Skin epidermis (tissue), 12 donors: ENCODE data around the gene GAS6.

Experiments used
- H3K27ac ChIP-seq, 21 experiments: fragments of 200-600 bp; sonication (generic) in 11 of 21; one replicate each; pipeline ENCODE4 v1.5.0; 2020; ENCODE audit warnings: mild to moderate bottlenecking in 3 of 21, inconsistent platforms in 2 of 21, moderate library complexity in 2 of 21
- H3K4me3 ChIP-seq, 7 experiments: fragments of 200-600 bp; sonication (generic) in 2 of 7; one replicate each; pipeline ENCODE4 v1.5.0; 2020; ENCODE audit warnings: inconsistent platforms in 2 of 7, mild to moderate bottlenecking in 2 of 7, moderate library complexity in 1 of 7

Gene GAS6

DNA sequence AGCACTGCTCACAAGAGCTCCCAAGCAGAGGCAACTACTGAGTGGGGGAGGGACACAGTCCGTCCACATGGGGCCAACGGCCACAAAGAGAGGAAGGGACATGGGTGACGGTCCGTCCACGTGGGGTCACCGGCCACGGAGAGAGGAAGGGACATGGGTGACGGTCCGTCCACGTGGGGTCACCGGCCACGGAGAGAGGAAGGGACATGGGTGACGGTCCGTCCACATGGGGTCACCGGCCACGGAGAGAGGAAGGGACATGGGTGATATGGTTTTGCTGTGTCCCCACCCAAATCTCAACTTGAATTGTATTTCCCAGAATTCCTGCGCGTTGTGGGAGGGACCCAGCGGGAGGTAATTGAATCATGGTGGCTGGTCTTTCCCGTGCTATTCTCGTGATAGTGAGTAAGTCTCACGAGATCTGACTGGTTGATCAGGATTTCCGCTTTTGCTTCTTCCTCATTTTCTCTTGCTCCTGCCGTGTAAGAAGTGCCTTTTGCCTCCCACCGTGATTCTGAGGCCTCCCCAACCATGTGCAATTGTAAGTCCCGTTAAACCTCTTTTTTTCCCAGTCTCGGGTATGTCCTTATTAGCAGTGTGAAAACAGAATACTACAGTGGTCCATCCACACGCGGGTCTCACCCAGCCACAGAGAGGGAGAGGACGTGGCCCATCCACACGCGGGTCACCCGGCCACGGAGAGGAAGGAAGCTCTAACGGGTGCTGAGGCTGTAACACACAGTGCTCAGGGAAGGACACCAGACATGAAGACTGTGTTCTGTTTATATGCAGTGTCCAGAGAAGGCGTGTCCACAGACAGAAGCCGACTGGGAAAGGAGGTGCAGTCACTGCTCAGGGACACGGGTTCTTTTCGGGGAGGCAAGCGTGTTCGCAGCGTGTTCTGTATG lies 48.5 kb downstream of the GAS6 start:
- Histone ChIP-seq H3K27ac (peak overlapping the region in 4 of 21 experiments; percentile 3 to 54 (median 34)), H3K4me3 (peak overlapping the region in 3 of 7 experiments; percentile 1 to 25 (median 11))

DNA sequence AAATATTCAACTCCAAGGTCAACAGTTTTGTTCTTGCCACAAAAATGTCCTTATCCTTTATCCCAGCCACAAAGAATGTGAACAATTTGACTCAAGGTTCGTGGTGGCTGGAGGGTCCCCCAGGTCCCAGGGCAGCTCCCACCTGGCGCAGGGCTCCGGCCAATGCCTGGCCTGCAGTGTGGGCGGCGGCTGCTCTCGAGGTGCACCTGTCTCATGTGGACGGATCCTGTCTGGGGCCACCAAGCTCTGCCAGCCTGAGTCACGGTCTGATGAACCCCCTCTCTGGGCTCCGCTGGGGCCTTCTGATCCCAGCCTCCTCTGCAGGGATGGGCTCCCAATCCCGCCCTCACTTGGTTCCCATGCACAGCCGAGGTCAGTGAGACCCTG lies 49.4 kb downstream of the GAS6 start:
- no peak overlapping the region for H3K27ac ChIP-seq
- no peak overlapping the region for H3K4me3 ChIP-seq

DNA sequence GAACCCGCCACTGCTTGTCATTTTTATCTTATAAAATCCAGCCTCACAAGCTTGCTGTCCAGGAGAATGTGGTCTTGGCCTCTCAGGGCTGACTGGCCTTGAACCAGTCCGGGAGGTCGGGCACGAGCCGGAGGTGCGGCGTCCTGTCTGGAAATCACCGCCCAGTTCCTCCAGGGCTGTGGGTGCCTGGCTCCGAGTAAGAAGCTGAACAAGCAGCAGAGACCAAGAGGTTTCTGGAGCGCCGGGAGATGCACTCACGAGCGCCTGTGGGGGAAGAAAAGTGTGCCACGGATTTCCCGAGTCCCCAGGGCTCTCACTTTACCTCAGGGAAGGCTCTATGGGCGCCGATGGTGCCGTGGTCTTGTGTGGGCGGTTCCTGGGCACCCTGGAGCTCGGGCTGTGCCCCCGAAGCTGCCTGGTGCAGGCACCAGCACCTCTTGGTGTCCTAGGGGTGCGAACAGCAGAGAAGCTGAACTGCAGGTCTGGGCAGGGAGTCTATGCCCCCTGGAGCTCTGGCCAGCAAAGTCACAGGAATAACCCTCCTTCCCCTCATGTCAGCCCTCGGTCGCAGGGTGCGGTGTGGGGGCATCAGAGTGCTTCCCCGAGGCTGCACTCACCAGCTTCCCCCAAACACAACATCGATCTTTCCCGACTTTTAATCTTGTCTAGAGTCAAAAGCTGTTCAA lies 50.0 kb downstream of the GAS6 start:
- no peak overlapping the region for H3K27ac ChIP-seq
- no peak overlapping the region for H3K4me3 ChIP-seq

DNA sequence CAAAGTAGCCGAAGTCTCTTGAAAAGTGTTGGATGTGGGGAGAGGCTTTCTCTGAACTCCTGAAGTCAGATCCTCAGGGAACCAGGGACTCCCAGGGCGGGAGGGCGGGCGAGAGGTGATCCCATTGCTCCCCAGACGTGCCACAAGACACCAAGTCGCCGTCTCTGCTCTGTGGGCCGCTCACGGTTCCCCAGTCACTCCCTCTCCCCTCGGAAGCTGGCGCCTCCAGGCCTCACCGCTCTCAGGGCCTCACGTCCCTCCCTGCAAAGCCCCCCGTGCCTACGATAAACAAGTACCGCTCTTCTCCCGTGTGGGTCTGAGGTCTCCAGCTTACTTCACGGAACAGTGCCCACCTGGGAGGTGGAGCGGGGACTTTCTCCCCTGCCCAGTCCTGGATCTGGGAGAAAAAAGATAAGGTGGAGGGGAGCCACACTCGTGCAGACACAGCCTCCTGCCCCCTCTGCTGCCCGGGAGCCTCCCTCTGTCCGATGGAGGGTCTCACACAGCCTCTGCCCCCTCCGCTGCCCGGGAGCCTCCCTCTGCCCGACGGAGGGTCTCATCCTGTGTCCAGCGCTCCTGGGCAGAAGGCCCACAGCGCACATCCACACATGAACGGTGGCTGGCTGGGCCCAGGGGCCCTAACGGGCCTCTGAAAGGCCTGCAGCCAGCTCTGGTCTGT lies 50.7 kb downstream of the GAS6 start:
- no peak overlapping the region for H3K4me3 ChIP-seq
- H3K27ac ChIP-seq, result no peak overlapping the region

DNA sequence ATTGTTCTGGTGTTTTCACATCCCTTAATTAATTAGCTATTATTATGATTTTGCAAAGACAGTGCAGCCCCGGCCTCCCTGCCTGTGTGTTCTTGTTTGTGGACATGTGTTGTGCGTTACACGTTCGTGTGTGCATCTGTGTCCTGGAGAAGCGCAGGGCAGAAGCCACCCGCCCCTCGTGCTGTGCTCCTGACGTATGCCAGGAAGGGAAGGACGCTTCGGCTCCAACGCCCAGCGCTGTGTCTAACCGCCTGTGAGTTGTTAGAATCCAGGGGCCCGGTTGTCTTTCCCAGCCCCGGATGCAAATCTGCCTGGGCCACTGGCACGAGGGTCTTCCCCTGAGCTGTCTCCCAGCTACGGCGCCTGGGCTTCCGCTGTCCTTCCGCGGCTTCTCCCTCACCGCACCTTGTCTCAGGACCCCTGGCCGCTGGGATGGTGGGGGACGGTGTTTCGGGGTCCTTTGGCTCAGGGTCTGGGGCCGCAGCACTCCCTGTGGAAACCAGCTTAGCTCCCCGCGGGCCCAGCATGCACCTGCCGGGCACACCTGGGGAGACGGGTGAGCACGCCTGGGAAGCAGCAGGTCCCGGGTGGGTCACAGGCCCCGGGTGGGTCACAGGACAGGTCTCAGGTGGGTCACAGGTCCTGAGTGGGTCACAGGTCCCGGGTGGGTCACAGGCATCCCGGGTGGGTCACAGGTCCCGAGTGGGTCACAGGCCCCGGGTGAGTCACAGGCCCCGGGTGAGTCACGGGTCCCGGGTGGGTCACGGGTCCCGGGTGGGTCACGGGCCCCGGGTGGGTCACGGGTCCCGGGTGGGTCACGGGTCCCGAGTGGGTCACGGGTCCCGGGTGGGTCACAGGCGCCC lies 51.5 kb downstream of the GAS6 start:
- no peak overlapping the region for H3K4me3 ChIP-seq
- H3K27ac ChIP-seq, result no peak overlapping the region

DNA sequence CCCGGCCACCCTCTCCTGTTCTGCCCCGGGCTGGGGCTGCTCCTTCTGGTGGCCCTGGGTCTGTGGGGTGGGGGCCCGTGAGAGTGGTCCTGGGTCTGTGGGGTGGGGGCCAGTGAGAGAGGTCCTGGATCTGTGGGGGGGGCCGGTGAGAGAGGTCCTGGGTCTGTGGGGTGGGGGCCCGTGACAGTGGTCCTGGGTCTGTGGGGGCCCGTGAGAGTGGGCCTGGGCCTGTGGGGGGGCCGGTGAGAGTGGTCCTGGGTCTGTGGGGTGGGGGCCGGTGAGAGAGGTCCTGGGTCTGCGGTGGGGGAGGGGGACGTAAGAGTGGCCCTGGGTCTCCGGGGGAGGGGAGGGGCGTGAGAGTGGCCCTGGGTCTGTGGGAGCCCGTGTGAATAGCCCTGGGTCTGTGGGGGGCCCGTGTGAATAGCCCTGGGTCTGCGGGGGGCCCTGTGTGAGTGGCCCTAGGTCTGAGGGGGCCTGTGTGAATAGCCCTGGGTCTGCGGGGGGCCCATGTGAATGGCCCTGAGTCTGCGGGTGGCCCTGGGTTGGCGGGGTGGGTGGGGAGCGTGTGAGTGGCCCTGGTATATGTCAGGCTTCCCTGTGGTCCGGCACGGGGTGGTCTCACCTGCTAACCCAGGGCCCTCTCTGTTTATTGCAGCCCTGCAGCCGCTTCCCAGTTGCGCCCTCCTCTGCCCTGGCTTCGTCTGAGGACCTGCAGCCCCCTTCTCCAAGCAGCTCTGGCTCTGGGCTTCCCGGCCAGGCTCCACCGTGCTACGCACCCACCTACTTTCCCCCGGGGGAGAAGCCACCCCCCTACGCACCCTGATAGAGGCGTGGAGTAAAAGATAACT lies 52.6 kb downstream of the GAS6 start:
- no peak overlapping the region for H3K4me3 ChIP-seq
- no peak overlapping the region for H3K27ac ChIP-seq

DNA sequence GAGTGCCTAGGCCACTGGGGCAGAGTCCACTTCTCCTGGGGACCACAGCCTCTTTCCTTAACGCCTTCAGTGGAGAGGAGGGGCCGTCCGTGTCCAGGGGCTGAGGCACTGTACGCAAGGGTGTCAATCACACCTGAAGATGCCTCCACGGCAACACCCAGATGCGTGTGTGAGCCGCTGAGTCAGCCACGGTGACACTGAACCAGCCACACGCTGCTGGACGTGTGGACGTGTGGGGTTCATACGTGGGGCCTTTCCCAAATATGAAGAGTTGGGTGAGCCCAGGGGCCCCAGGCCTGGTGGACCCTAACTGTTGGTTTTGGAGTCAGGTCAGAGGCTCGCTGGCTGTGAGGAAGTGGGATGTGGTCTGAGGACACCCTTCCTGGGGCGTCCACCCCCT lies 53.2 kb downstream of the GAS6 start:
- no peak overlapping the region for H3K27ac ChIP-seq
- no peak overlapping the region for H3K4me3 ChIP-seq

DNA sequence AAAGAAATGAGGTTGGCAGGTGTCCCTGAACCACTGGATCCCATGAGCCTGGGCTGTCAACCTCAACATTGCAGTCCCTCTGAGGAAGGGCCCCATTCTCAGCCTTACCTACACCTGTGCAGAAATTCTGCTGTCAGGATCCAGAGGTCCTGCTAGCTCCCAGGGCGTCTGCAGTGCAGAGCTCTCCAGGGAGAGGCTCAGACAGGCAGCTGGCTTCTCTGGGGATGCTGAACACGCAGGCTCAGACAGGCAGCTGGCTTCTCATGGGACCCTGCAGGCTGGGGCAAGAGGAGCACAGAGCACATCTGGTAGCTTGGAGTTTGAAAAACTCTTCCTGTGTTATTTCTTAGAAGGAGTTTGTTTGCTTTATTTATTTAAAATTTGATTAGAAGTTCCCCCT lies 53.9 kb downstream of the GAS6 start:
- Histone ChIP-seq H3K27ac (no peak overlapping the region), H3K4me3 (no peak overlapping the region)

DNA sequence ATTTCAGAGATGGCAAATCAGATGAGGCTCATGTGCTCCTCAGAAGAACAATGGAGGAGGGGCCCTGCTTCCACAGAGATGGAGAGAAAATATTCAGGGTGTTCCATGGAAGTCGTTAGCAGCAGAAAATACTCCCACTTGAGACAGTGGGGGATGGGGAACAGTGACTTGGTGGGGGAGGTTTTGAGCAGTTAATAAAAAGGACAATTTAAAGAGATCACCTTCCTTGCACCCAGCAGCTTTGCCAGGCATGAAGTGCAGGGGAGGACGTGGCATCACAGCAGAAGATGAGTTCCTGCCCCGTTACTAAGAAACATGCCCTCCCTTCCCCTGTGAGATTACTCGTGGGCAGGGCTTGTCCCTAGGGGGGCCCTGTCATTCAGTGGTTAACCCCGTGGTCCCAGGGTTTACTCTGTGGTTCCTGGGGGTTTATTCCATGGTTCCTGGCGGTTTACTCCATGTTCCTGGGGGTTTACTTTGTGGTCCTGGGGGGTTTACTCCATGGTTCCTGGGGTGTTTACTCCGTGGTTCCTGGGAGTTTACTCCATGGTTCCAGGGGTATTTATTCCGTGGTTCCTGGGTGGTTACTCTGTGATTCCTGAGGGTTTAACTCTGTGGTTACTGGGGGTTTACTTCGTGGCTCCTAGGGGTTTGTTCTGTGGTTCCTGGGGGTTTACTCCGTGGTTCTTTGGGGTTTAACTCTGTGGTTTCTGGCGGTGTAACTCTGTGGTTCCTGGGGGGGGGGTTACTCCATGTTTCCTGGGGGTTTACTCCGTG lies 55.6 kb downstream of the GAS6 start:
- Histone ChIP-seq H3K4me3 (no peak overlapping the region), H3K27ac (no peak overlapping the region)

DNA sequence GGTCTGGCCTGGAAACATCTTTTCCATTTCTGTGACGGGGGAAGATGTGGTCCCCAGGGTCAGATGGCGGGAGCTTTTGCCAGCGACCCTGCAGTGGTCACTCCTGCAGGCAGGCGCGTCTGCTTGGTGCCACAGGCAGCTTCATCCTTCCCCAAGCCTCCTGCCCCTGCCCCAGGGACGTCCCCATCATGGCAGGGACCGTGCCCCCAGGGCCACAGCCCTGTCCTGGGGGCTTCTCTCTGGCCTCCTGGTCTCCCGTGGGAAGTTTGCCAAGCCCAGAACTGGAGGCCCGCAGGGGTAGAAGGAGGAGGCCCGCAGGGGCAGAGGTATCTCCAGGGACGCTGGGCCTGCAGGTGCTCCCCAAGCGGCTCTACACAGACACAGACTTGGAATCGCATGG lies 57.4 kb downstream of the GAS6 start:
- Histone ChIP-seq H3K4me3 (no peak overlapping the region), H3K27ac (no peak overlapping the region)

DNA sequence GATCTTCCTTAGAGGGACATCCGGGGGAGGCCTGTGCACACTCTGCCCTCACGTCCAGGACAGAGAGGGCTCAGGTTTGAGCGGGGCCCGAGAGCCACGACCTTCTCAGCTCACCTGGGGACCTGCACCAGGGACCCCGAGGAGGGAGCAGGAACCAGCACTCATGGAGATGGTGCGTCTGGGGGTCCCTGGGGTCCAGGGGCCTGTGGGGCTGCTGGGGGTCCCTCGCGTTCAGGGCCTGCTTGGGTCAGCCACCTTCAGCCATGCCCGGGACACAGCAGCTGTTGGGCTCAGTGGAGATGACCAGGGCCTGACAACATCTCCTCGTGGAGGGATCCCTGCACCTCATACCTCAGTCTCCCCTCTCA lies 57.8 kb downstream of the GAS6 start:
- no peak overlapping the region for H3K4me3 ChIP-seq
- no peak overlapping the region for H3K27ac ChIP-seq

DNA sequence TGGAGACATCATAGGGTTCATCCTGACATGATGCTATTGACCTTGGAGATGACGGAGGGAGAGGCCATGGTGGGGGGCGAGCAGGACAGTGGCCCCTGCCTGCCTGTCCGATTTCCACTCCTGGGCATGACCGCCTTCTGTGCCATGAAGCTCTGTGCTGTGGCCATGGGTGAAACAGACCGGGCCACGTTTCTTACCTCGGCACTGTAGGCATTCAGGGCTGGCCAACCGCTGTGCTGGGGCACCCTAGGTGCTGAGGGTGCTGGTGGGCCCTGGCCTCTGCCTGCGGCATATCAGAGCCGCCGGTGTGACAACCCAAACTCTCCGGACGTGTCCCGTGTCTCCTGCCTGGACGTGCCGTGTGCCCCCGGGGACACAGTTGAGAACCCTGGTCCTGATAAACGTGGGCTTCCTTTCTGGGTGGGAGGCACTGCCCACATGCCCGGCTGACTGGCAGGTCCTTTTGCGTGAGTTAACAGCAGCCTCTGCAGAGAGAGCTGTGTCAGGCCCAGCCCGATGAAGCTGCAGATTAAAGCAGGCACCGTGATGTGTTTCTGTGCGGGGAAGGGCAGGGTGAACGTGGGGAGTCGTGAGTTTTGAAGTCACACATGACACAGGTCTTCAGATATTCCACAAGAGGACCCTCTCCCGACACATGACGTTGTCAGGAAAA lies 58.3 kb downstream of the GAS6 start:
- Histone ChIP-seq H3K4me3 (no peak overlapping the region), H3K27ac (no peak overlapping the region)

DNA sequence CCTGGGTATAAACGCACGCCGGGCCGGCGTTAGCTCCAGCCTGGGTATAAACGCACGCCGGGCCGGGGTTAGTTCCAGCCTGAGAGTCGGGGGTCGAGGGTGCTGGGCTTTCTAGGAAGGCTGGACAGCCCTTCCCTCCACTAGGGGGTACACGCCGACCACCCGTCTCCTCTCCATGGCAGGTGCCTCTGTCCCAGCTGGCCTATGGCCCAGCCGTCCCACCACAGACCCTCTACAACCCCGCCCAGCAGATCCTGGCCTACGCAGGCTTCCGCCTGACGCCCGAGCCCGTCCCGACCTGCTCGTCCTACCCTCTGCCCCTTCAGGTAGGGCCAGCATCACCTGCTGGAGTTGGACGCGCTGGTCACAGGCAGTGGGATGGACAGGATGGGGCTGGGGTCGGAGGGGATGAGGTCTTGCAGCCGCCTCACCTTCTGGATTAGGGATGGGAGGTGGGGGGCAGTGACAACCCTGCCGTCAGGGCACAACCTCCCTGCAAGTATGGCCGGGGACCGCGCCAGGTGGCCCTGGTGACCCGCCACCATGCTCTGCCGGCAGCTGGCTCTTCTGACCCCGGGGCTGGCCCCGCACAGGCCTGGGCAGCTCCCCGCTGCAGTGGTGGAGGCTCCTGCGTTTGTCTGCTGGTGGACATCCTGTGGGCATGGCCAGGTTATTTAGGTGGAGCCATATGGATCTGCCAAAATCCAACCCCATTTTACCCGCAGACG lies 59.0 kb downstream of the GAS6 start:
- no peak overlapping the region for H3K27ac ChIP-seq
- no peak overlapping the region for H3K4me3 ChIP-seq

DNA sequence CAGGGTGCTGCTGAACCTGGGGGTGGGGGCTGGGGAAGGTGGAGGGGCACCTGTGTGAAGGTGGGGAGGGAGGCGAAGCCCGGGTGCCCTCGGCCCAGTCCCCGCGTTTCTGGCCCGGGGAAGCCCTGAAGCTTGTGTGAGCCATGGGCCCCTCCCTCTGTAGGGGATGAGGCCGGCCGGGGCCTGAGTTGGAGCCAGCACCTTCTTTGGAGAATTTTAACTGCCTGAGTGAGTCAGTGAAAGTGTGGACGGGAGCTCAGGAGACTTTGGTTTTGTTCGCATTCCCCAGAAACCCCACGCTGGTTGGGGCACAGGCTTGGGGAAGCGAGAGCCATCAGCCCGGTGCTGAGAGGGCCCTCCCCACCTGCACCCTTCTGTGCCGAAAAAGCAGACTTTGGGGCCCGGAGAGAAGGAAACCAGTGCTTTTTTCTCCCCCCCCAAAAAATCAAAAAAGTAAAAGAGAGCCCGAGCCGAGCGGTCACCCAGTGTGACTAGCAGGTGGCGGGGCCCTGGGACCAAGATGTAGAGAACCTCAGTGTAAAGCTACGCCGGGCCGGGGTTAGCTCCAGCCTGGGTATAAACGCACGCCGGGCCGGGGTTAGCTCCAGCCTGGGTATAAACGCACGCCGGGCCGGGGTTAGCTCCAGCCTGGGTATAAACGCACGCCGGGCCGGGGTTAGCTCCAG lies 59.7 kb downstream of the GAS6 start:
- H3K27ac ChIP-seq, result no peak overlapping the region
- H3K4me3 ChIP-seq, result no peak overlapping the region

DNA sequence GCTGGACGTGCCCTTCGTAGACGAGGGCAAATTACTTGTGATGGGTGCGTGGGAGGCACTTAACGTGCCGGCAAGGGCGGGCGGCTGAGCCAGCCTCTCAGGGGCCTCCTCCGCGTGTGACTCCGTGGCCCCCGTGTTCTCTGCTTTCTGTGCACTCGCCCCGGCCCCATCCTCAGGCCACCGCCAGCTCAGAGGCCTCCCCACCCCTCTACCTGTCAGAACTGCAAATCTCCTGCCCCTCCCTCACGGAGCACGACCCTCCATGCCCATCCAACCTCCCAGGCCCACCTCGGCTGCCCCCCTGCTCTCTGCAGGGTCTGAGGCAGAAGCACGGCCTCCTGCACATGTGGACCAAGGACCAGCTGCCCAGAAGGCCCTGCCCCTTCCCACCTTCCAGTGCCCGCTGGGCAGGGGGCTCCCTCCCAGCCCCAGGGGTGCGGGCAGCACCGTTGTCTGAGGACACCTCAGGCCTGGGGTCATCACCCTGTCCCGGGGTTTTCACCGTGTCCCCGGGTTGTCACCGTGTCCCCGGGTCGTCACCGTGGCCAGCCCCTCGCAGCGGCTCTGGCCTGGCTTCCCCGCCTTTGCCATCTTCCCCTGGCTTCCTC lies 60.4 kb downstream of the GAS6 start:
- Histone ChIP-seq H3K27ac (no peak overlapping the region), H3K4me3 (no peak overlapping the region)

DNA sequence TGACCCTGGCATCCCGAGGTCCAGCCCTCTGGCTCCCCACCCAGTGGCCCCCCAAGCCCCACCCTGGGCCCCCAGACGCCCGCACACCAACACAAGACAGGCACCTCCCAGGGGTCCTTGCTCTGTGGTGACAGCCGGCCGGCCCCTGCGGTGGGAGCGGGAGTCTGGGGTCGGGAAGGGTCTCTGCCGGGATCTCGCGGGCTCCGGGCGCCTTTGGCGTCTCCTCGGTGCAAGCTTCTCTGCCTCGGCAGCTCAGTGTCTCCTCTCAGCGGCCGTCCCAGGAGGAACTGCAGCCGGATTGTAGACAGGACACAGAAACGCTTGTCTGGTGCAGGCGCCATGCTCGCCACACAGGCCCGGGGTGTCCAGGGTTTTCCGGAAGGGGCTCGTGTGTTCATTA lies 61.1 kb downstream of the GAS6 start:
- no peak overlapping the region for H3K27ac ChIP-seq

More for the DNA sequence above, 61.1 kb downstream of the GAS6 start:
- H3K4me3 ChIP-seq, result no peak overlapping the region
